GM18511 (cell line): Measurements from ENCODE around the gene IGFLR1.
"Not testable (repeated sequence)": the region's sequence is repeated elsewhere in the genome, so short reads cannot be mapped to it uniquely, and the experiment has no call there.

ENCODE experiments used
- ATAC-seq: cut with Tn5 transposase; IDR thresholded peaks from one replicate; pipeline ENCODE4 v1.9.1; 2021; ENCODE audit warnings: mild to moderate bottlenecking, moderate library complexity; ENCODE audit not compliant: unreplicated experiment

IGFLR1 gene

GRCh38 chr19:35725216-35725861 is 16.9 kb downstream of the IGFLR1 start:
- no peak for ATAC-seq

GRCh38 chr19:35724560-35724959 is 17.7 kb downstream of the IGFLR1 start:
- ATAC-seq: no peak

GRCh38 chr19:35724132-35724531 is 18.1 kb downstream of the IGFLR1 start:
- not testable (repeated sequence) for ATAC-seq

- ATAC-seq: no peak
These were observed 18.6 kb downstream of the IGFLR1 start for GRCh38 chr19:35723671-35724070.

GRCh38 chr19:35722897-35723296 is 19.4 kb downstream of the IGFLR1 start:
- no peak for ATAC-seq

GRCh38 chr19:35722461-35722860 is 19.8 kb downstream of the IGFLR1 start:
- ATAC-seq: no peak

GRCh38 chr19:35721374-35721773 is 20.9 kb downstream of the IGFLR1 start:
- ATAC-seq: no peak

- no peak for ATAC-seq
These were observed 21.6 kb downstream of the IGFLR1 start for GRCh38 chr19:35720648-35721047.

- ATAC-seq: no peak
These were observed 22.1 kb downstream of the IGFLR1 start for GRCh38 chr19:35720163-35720524.

GRCh38 chr19:35719402-35720162 is 22.7 kb downstream of the IGFLR1 start:
- ATAC-seq: no peak

- no peak for ATAC-seq
These were observed 23.8 kb downstream of the IGFLR1 start for GRCh38 chr19:35718345-35719041.

GRCh38 chr19:35717665-35718344 is 24.4 kb downstream of the IGFLR1 start, which contains the start of gene KMT2B:
Gene KMT2B (plus strand): TSS chr19:35718003. CDS start chr19:35718019, 16 bp downstream.
- peak; percentile 54 for ATAC-seq

- peak; percentile 67 for ATAC-seq
These were observed 25.2 kb downstream of the IGFLR1 start for GRCh38 chr19:35716801-35717664.

- peak; percentile 0 for ATAC-seq
These were observed 26.1 kb downstream of the IGFLR1 start for GRCh38 chr19:35715981-35716800.

GRCh38 chr19:35715355-35715809 is 26.9 kb downstream of the IGFLR1 start:
- ATAC-seq: no peak

- no peak for ATAC-seq
These were observed 27.5 kb downstream of the IGFLR1 start for GRCh38 chr19:35714601-35715354.

GRCh38 chr19:35713904-35714495 is 28.3 kb downstream of the IGFLR1 start:
- ATAC-seq: no peak

GRCh38 chr19:35713506-35713850 is 28.8 kb downstream of the IGFLR1 start:
- ATAC-seq: no peak
